Fibroblast of the aortic adventitia (primary cell): ENCODE measurements around the gene GLDN. TPM values are rescaled to one million over a fixed set of nuclear protein-coding genes. Genes with fewer than 3 reads are reported as not detected.

Source experiments
- DNase-seq: peaks from one replicate; pipeline ENCODE4 v3.0.0-alpha.2; 2010; ENCODE audit warnings: low read depth
- H3K4me3 ChIP-seq: 2 replicates; pipeline ENCODE4 v1.5.1; 2011; ENCODE audit warnings: low read depth, mild to moderate bottlenecking, control low read depth, low read length, moderate library complexity
- total RNA-seq: library from RNA; depleted of rRNA; stranded (reverse); fragments of >200 nt; gene quantifications from 2 replicates; pipeline ENCODE4 v1.2.3, GENCODE V29; 2012; ENCODE audit warnings: low replicate concordance
- TF ChIP-seq, protein P1 (sequence below): IDR thresholded peaks from 2 replicates; pipeline ENCODE4 v1.5.1; 2011; ENCODE audit warnings: mild to moderate bottlenecking, low read length, control low read depth, inconsistent platforms; ENCODE audit not compliant: insufficient read depth

Gene GLDN
- total RNA-seq, 1 donor = 13.3 TPM

DNA sequence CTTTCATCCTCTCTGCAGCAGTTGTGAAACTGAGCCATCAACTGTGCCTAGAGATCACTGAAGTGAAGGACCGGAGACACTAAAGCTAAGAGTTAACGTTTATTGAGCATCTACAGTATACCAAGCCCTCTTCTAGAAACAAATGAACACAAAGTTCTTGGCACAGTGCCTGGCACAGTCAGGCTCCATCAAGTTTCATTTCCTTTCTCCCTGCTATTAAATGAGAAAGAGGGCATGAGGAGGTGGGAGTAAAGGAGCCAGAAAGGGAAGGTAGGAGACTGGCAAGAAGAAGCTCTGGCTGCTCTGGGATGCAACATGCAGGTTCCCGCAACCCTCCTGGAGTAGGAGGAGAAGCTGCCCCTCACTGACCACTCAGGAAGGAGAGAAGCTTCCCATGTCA lies 33.6 kb upstream of the GLDN start:
- DNase-seq = peak; percentile 32
- TF ChIP-seq, protein P1, sequence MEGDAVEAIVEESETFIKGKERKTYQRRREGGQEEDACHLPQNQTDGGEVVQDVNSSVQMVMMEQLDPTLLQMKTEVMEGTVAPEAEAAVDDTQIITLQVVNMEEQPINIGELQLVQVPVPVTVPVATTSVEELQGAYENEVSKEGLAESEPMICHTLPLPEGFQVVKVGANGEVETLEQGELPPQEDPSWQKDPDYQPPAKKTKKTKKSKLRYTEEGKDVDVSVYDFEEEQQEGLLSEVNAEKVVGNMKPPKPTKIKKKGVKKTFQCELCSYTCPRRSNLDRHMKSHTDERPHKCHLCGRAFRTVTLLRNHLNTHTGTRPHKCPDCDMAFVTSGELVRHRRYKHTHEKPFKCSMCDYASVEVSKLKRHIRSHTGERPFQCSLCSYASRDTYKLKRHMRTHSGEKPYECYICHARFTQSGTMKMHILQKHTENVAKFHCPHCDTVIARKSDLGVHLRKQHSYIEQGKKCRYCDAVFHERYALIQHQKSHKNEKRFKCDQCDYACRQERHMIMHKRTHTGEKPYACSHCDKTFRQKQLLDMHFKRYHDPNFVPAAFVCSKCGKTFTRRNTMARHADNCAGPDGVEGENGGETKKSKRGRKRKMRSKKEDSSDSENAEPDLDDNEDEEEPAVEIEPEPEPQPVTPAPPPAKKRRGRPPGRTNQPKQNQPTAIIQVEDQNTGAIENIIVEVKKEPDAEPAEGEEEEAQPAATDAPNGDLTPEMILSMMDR = no peak
- no peak overlapping the region for H3K4me3 ChIP-seq

DNA sequence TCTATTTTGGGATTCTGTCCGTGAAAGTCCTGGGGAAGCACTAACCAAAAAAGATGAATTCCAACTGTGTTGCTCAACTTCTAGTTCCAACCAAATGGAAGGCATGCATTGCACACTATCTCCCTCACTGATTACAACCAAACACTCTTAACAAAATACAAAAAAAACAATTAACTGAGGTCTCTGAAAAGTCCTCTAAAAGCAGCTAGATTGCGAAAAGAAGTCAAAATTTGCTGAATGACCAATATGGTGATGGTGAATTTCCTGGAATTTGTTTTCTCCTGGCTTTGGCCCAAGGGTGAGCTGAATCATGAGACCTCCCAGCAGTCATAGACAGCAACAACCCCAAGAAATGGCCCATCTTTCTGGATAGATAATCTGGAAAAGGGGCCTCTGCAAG lies 31.4 kb upstream of the GLDN start:
- H3K4me3 ChIP-seq = no peak overlapping the region
- peak; percentile 86 for DNase-seq
- TF ChIP-seq, protein P1 = no peak

DNA sequence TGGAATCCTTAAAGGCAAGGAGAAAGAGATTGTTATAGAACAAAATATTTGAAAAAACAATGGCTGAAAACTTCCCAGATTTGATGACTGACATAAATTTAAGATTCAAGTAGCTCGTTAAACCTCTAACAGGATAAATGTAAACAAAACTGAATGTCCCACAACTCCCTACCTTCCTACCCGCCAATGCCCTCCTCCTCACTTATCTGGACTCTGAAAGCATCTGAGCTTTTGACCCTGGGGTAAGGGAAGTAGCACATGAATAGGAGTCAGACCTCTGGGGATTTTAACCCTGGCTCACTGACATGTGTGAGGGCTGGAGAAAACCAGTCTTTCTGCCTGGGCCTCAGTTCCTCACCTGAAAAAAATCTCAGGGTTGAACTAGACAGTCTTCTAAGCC lies 29.9 kb upstream of the GLDN start:
- no peak for DNase-seq
- TF ChIP-seq, protein P1 = no peak
- H3K4me3 ChIP-seq = no peak overlapping the region

DNA sequence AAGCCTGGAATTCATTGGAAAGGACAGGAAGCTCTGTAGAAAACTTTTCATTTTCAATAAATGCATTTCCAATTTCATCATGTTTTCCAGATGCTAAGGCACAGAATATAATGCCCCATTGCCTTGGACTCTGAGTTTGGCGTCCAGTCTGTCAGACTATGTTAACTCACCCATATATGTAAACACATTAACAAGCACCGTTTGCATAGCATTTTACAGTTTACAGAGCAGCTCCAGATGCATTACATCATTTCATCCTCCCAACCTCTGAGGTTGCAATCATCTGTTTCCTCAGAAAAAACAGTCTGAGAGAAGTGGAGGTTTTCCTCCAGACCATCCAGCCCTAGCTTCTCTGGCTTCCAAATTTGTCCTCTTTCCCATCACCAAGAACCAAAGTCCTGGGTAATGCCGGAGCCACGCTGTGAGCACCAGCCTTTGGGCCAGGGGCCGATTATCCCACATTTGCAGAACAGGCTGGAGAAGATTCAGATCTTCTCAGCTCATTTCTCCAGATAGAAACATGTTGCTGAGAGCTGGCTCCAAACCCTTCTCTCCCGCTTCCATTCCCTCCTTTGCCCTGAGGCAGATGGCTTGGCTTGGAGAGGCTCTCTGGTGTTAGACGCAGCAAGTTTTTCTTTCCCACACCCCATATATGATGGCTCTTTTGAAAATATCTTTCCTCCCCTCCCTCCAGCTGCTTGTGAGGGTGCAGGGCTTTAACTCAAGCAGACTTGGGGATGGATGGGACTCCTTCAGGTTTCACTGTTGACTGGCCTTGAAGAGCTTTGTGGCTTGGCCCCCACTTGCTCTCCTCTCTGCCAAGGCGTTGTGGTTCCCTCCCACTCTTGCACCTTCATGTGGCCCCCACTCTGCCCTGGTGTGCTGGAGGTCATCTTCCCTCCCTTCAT lies 29.0 kb upstream of the GLDN start:
- TF ChIP-seq, protein P1 = no peak
- DNase-seq = peak; percentile 60
- no peak overlapping the region for H3K4me3 ChIP-seq

DNA sequence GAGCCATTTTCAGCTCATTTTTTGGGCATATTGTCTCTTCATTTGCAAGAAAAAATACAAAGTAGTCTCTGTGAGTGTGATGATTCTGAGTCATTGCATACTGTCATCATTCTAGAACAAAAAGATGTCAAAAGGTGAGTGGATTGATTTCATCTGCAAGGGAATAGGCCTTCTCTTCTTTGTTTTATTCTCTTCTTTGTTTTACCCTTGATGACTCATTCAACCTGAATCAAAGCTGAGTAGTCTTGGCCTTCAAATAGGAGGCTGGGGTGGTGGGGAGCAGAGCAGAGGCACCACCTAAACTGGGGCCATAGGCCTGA lies 28.4 kb upstream of the GLDN start:
- TF ChIP-seq, protein P1 = no peak
- peak; percentile 79 for DNase-seq
- no peak overlapping the region for H3K4me3 ChIP-seq

DNA sequence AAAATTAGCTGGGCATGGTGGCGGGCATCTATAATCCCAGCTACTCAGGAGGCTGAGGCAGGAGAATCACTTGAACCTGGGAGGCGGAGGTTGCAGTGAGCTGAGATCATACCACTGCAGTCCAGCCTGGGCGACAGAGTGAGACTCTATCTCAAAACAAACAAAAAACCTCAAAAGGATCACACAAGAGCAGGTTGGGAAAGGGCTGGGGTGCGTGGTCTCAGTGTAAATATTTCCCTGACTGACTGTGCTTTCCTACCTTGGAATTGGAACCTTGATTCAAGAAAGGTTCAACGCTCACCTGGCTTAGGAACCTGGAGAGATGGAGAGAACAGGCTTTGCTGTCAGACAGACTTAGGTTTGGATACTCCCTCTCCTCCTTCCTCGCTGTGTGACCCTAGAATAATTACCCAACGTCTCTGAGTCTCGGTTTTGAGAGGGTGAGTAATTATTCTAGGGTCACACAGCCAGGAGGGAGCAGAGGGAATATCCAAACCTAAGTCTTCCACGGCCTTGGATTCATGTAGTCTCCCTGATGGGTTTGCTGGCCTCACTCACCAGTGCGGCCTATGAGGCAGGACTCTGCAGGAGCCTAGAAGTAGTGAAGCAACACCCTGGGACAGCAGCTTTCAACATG lies 27.7 kb upstream of the GLDN start:
- TF ChIP-seq, protein P1 = no peak
- no peak for DNase-seq
- H3K4me3 ChIP-seq = no peak overlapping the region
